Coronary artery (tissue), 2 donors: ENCODE results near the gene SLC6A17.

ENCODE experiments used
- DNase-seq: peaks from one replicate; pipeline ENCODE4 v3.0.0-alpha.2; 2017; ENCODE audit warnings: low spot score
- H3K27ac ChIP-seq, 2 donors: fragments of 200-600 bp; sonication (generic); one replicate each; pipeline ENCODE4 v1.5.1; 2016 to 2019
- H3K4me3 ChIP-seq: fragments of 200-600 bp; sonication (generic); 2 replicates; pipeline ENCODE4 v1.5.1; 2016; ENCODE audit warnings: mild to moderate bottlenecking, moderate library complexity
- TF ChIP-seq, protein P1 (sequence below): fragments of 200-600 bp; sonication (generic); IDR thresholded peaks from one replicate; pipeline ENCODE4 v1.5.1; 2019; ENCODE audit warnings: antibody characterized with exemption

The SLC6A17 gene

DNA sequence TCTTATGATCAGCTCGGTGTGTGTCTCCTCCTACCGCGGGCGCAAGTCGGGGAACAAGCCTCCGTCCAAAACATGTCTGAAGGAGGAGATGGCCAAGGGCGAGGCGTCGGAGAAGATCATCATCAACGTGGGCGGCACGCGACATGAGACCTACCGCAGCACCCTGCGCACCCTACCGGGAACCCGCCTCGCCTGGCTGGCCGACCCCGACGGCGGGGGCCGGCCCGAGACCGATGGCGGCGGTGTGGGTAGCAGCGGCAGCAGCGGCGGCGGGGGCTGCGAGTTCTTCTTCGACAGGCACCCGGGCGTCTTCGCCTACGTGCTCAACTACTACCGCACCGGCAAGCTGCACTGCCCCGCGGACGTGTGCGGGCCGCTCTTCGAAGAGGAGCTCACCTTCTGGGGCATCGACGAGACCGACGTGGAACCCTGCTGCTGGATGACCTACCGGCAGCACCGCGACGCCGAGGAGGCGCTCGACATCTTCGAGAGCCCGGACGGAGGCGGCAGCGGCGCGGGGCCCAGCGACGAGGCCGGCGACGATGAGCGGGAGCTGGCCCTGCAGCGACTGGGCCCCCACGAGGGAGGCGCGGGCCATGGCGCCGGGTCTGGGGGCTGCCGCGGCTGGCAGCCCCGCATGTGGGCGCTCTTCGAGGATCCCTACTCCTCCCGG is 61.3 kb downstream of the SLC6A17 start:
- H3K27ac ChIP-seq, result peak overlapping the region in 1 of 2 donors; percentile 93
- peak overlapping the region; percentile 80 for H3K4me3 ChIP-seq
- no peak for DNase-seq
- TF ChIP-seq, protein P1, sequence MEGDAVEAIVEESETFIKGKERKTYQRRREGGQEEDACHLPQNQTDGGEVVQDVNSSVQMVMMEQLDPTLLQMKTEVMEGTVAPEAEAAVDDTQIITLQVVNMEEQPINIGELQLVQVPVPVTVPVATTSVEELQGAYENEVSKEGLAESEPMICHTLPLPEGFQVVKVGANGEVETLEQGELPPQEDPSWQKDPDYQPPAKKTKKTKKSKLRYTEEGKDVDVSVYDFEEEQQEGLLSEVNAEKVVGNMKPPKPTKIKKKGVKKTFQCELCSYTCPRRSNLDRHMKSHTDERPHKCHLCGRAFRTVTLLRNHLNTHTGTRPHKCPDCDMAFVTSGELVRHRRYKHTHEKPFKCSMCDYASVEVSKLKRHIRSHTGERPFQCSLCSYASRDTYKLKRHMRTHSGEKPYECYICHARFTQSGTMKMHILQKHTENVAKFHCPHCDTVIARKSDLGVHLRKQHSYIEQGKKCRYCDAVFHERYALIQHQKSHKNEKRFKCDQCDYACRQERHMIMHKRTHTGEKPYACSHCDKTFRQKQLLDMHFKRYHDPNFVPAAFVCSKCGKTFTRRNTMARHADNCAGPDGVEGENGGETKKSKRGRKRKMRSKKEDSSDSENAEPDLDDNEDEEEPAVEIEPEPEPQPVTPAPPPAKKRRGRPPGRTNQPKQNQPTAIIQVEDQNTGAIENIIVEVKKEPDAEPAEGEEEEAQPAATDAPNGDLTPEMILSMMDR, result no peak

- TF ChIP-seq, protein P1, result no peak
- Histone ChIP-seq H3K4me3 (peak overlapping the region; percentile 80), H3K27ac (peak overlapping the region in 1 of 2 donors; percentile 62)
- no peak for DNase-seq
These were observed 62.2 kb downstream of the SLC6A17 start for GRCh38 chr1:110212169-110213142.

DNA sequence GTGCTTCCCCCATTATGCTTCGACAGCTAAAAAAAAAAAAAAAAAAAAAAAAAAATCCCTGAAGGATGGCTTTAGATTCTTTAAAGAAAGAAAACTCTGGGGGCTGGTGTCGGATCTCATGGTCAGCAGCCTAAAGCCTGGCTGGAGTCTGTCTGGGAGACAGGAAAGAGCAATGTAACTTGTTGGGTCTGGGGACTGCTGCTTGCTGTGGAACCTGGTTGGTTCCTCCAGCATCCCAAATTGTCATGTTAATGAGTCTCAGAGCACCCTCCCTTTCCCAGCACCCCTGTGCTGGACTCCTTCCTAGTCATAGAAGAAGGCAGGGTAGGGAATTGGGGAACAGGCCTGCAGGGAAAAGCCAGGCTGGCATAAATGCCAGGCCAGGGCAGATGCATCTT is 62.8 kb downstream of the SLC6A17 start:
- DNase-seq, result no peak
- TF ChIP-seq, protein P1, result no peak
- peak overlapping the region in 1 of 2 donors; percentile 37 for H3K27ac ChIP-seq
- H3K4me3 ChIP-seq, result peak overlapping the region; percentile 10

GRCh38 chr1:110214454-110215404 is 64.4 kb downstream of the SLC6A17 start:
- TF ChIP-seq, protein P1, result no peak
- H3K4me3 ChIP-seq, result no peak overlapping the region
- H3K27ac ChIP-seq, result no peak overlapping the region
- DNase-seq, result no peak

GRCh38 chr1:110215621-110216515 is 65.6 kb downstream of the SLC6A17 start:
- H3K4me3 ChIP-seq, result no peak overlapping the region
- TF ChIP-seq, protein P1, result no peak
- no peak overlapping the region for H3K27ac ChIP-seq
- no peak for DNase-seq
